Prostate gland (tissue), 2 donors: Measurements from ENCODE around the gene FHIP2A. TPM values are rescaled to one million over a fixed set of nuclear protein-coding genes. Genes with fewer than 3 reads are reported as not detected.
"Not testable (repeated sequence)": the region's sequence is repeated elsewhere in the genome, so short reads cannot be mapped to it uniquely, and the experiment has no call there.

Experiments
- DNase-seq: peaks from one replicate; pipeline ENCODE4 v3.0.0-alpha.2; 2019; ENCODE audit warnings: low spot score
- H3K27ac ChIP-seq, 2 donors: fragments of 200-600 bp; sonication (generic); 2 replicates each; pipeline ENCODE4 v1.5.1; 2017 to 2019
- H3K27me3 ChIP-seq: fragments of 200-600 bp; sonication (generic); replicated peaks from 2 replicates; pipeline ENCODE4 v1.5.1; 2019; ENCODE audit not compliant: insufficient read depth
- H3K36me3 ChIP-seq, 2 donors: fragments of 200-600 bp; sonication (generic); 1 replicate in 1 of 2; 2 replicates in 1 of 2; pipeline versions ENCODE4 v1.5.1 to v1.8.1; 2017 to 2019
- H3K4me1 ChIP-seq: fragments of 200-600 bp; sonication (generic); replicated peaks from 2 replicates; pipeline ENCODE4 v1.5.1; 2019
- H3K4me3 ChIP-seq, 2 donors: fragments of 200-600 bp; sonication (generic); 2 replicates each; pipeline ENCODE4 v1.5.1; 2017 to 2019
- H3K9me3 ChIP-seq: fragments of 200-600 bp; sonication (generic); 2 replicates; pipeline ENCODE4 v1.5.1; 2017
- POLR2A ChIP-seq: fragments of 450-650 bp; IDR thresholded peaks from one replicate; pipeline ENCODE4 v1.6.1; 2016; ENCODE audit warnings: antibody characterized with exemption, mild to moderate bottlenecking
- POLR2AphosphoS5 ChIP-seq: sonication (generic); formaldehyde crosslinking; IDR thresholded peaks from one replicate; pipeline ENCODE4 v1.6.1; 2017; ENCODE audit warnings: antibody characterized with exemption
- WGBS: methylation state at CpG from one replicate; pipeline ENCODE4 v1.1.5; 2018; 5-methylcytosine and 5-hydroxymethylcytosine counted together
- intact Hi-C: fragments of 100-400 bp; cut with DNase I; formaldehyde crosslinking; loops from one replicate; pipeline ENCODE4 v1.14.2; 2022
- total RNA-seq, 2 donors: library from RNA; depleted of rRNA; stranded (reverse); fragments of >200 nt; gene quantifications; one replicate each; pipeline ENCODE4 v1.1.0, GENCODE V29; 2016
- TF ChIP-seq, protein P1 (sequence below), 4 experiments: fragments of 200-600 bp in 2 of 4; fragments of 450-650 bp in 2 of 4; sonication (generic) in 2 of 4; IDR thresholded peaks; 1 replicate in 3 of 4; 2 replicates in 1 of 4; pipeline ENCODE4 v1.5.1; 2016 to 2019; ENCODE audit warnings: antibody characterized with exemption in 4 of 4, mild to moderate bottlenecking in 2 of 4, moderate library complexity in 2 of 4

FHIP2A gene
- total RNA-seq, 2 donors from 2014 or later: 22.1 to 41.0 TPM

DNA sequence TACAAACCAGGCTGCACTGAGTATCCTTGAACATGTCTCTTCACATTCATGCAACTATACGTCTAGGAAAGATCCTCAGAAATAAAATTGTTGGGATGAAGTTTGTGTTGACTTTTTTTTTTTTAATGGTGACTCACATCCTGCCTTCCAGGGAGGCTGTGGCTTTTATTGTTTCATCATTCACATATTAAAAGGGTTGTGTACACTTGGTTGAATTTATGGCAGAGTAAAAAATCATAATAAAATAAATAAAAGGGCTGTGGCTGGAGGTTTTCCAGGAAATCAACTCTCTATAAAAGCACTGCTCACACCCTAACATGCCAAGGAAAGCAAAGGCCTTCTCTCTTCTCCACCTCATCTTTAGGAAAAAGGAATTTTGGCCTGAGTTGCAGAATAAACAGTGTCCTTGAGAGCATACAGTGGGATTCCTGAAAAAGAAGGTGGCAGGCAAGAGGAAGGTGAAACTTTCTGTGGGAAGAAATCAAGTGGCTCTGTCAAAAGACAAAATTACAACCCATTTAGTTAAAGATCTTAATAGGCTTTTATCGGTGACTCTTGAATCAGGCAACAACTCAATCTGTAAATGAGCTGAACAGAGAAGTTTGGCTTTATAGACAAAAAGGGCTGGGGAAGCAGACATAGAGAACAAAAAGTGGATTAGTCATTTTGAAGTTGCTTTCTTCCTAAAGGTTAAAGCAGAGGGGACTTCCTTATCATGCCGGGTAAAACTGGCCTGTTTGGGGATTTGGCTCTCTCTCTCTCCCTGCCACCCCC, 41.6 kb upstream of the FHIP2A start:
- no peak overlapping the region for H3K27ac ChIP-seq
- TF ChIP-seq, protein P1, sequence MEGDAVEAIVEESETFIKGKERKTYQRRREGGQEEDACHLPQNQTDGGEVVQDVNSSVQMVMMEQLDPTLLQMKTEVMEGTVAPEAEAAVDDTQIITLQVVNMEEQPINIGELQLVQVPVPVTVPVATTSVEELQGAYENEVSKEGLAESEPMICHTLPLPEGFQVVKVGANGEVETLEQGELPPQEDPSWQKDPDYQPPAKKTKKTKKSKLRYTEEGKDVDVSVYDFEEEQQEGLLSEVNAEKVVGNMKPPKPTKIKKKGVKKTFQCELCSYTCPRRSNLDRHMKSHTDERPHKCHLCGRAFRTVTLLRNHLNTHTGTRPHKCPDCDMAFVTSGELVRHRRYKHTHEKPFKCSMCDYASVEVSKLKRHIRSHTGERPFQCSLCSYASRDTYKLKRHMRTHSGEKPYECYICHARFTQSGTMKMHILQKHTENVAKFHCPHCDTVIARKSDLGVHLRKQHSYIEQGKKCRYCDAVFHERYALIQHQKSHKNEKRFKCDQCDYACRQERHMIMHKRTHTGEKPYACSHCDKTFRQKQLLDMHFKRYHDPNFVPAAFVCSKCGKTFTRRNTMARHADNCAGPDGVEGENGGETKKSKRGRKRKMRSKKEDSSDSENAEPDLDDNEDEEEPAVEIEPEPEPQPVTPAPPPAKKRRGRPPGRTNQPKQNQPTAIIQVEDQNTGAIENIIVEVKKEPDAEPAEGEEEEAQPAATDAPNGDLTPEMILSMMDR (IDR thresholded peaks at IDR 0.05): no peak
- TF ChIP-seq POLR2AphosphoS5: peak; percentile 98
- WGBS: 9% methylated on average over 3 of the region's 3 CpGs
- peak; percentile 73 for DNase-seq
- peaks cover 4% of the 10 kb centered on the region for H3K4me1 ChIP-seq
- H3K9me3 ChIP-seq: no peaks in the 10 kb centered on the region
- intact Hi-C loops: no loop called here
- H3K36me3 ChIP-seq: no peaks in the 10 kb centered on the region
- no peak overlapping the region for H3K4me3 ChIP-seq
- H3K27me3 ChIP-seq: peaks cover 6% of the 10 kb centered on the region

DNA sequence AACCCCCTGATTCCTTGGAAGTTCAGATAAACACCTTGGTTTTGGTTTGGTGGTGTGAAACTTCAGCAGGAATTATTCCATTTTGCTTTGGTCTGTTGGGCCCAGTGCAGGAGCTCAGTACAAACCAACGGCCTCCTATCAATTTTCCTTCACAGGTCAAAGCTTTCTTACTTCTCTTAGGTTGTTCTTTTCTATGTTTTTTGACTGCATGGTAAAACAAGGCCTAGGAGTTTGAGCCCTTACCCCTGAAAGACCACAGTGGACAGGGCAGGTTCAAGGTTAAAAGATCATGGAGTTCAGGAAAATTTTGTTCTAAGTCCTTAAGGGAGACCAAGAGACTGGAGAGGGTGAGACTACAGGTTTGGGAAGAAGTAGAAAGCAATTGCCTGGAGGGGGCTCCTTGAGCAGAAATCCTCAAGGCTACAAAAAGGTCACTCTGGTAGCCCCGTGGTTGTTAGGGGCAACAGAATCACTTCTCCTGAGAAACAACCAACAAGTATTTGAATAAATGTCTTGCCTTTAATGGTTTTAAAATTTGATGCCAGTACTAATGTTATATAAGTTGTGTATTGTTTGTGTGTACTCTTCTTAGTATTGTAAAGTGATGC, 40.9 kb upstream of the FHIP2A start:
- intact Hi-C loops: no loop called here
- Histone ChIP-seq H3K27ac (no peak overlapping the region), H3K36me3 (no peaks in the 10 kb centered on the region), H3K9me3 (no peaks in the 10 kb centered on the region), H3K4me3 (no peak overlapping the region), H3K4me1 (peaks cover 4% of the 10 kb centered on the region), H3K27me3 (peaks cover 6% of the 10 kb centered on the region)
- 54% methylated on average over 2 of the region's 2 CpGs for WGBS
- DNase-seq: no peak
- no peak for TF ChIP-seq POLR2A
- TF ChIP-seq POLR2AphosphoS5: no peak
- TF ChIP-seq, protein P1 (IDR thresholded peaks at IDR 0.05): no peak

DNA sequence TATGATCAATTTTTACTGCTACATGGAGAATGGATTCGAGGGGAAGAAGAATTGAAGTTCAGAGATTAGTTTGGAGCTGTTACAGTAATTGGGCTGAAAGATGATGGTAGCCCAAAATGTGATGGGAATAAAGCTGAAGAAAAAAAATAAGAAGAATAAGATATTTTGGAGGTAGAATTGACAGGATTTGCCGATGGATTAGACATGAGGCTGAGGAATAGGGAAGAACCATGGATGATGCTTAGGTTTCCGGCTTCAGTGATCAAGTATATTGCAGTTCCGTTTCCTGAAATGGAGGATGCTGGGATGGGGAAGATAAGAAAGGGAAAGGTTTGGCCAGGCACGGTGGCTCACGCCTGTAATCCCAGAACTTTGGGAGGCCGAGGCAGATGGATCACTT, 38.9 kb upstream of the FHIP2A start:
- intact Hi-C loops: no loop called here
- TF ChIP-seq, protein P1 (IDR thresholded peaks at IDR 0.05): no peak
- TF ChIP-seq POLR2A (no peak), POLR2AphosphoS5 (no peak)
- no peaks in the 10 kb centered on the region for H3K36me3 ChIP-seq
- H3K4me3 ChIP-seq: no peak overlapping the region
- H3K27me3 ChIP-seq: peaks cover 6% of the 10 kb centered on the region
- H3K4me1 ChIP-seq: peaks cover 4% of the 10 kb centered on the region
- WGBS: 95% methylated on average over 7 of the region's 7 CpGs
- H3K9me3 ChIP-seq: no peaks in the 10 kb centered on the region
- no peak for DNase-seq
- no peak overlapping the region for H3K27ac ChIP-seq

DNA sequence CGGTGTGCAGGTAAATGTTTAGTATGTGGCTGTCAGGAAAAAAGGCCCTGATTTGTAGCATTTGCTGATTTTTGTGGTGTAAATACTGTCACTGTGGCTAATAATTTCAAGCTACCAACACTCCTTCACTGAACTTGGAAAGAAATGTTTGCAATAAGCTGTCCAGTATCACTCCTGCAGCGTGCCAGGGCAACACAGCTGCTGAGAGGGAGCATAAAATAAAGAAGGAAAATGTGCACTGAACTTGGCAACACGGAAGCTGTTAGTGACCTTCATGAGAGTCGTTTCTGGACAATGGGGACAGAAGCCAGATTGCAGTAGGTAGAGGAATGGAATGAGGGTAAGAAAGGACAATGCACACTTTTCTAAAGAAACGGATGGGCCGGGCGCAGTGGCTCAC, 37.9 kb upstream of the FHIP2A start:
- no peaks in the 10 kb centered on the region for H3K36me3 ChIP-seq
- H3K9me3 ChIP-seq: no peaks in the 10 kb centered on the region
- DNase-seq: no peak
- H3K27me3 ChIP-seq: peaks cover 6% of the 10 kb centered on the region
- H3K27ac ChIP-seq: no peak overlapping the region
- intact Hi-C loops: no loop called here
- H3K4me1 ChIP-seq: peaks cover 4% of the 10 kb centered on the region
- TF ChIP-seq POLR2A (no peak), POLR2AphosphoS5 (no peak)
- TF ChIP-seq, protein P1 (IDR thresholded peaks at IDR 0.05): no peak
- 87% methylated on average over 7 of the region's 7 CpGs for WGBS
- no peak overlapping the region for H3K4me3 ChIP-seq

DNA sequence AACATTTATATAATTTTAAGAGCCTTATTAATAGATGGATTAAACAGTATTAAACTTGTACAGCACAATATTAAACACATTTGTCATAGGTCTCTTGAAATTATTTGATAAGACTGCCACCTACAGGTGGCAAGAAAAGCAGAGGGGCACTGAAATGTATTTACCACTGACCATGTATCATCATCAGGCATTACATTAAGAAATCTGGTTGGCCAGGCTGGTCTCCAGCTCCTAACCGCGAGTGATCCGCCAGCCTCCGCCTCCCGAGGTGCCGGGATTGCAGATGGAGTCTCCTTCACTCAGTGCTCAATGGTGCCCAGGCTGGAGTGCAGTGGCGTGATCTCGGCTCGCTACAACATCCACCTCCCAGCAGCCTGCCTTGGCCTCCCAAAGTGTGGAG, 35.1 kb upstream of the FHIP2A start:
- DNase-seq, H3K27me3 ChIP-seq, H3K4me3 ChIP-seq, H3K9me3 ChIP-seq, H3K27ac ChIP-seq, H3K36me3 ChIP-seq, H3K4me1 ChIP-seq: not testable (repeated sequence)
- TF ChIP-seq, protein P1 (IDR thresholded peaks at IDR 0.05): peak; percentile 35 to 83 (median 77)
- TF ChIP-seq POLR2AphosphoS5: peak; percentile 20
- intact Hi-C loops: loop anchor here (2.0 to 5.0 kb wide), 2 partner anchors 236 to 314 kb away; no protein-coding TSS in a partner anchor
- WGBS: 61% methylated on average over 8 of the region's 9 CpGs

DNA sequence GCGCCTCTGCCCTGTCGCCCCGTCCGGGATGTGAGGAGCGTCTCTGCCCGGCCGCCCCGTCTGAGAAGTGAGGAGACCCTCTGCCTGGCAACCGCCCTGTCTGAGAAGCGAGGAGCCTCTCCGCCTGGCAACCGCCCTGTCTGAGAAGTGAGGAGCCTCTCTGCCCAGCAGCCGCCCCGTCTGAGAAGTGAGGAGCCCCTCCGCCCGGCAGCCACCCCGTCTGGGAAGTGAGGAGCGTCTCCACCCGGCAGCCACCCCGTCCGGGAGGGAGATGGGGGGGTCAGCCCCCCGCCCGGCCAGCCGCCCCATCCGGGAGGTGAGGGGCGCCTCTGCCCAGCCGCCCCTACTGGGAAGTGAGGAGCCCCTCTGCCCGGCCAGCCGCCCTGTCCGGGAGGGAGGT, 34.4 kb upstream of the FHIP2A start:
- not testable (repeated sequence) for H3K36me3 ChIP-seq, H3K27ac ChIP-seq, DNase-seq, H3K4me3 ChIP-seq, H3K4me1 ChIP-seq, H3K9me3 ChIP-seq, H3K27me3 ChIP-seq
- WGBS: 94% methylated on average over 19 of the region's 30 CpGs
- intact Hi-C loops: loop anchor here (2.0 to 5.0 kb wide), 2 partner anchors 236 to 315 kb away; no protein-coding TSS in a partner anchor
